Heart left ventricle (tissue), 16 donors: Measurements from ENCODE around the gene CCDC28B. TPM values are rescaled to one million over a fixed set of nuclear protein-coding genes. Genes with fewer than 3 reads are reported as not detected.
A peak's percentile ranks its signal among the peaks of the same experiment; 100 is the strongest.

Experiments used
- ATAC-seq, 4 donors: fragments of 200-7000 bp; cut with Tn5 transposase; one replicate each; pipeline ENCODE4 v1.9.1; 2020 to 2022; ENCODE audit warnings: moderate library complexity in 4 of 4, mild to moderate bottlenecking in 3 of 4, moderate number of reproducible peaks in 1 of 4
- DNase-seq, 5 donors: peaks; one replicate each; pipeline ENCODE4 v3.0.0-alpha.2; 2020
- H3K27ac ChIP-seq, 12 donors: fragments of 200-600 bp; sonication (generic) in 4 of 12; one replicate each; pipeline versions ENCODE4 v1.5.0 to v1.8.0; 2016 to 2022; ENCODE audit warnings: mild to moderate bottlenecking in 2 of 12
- H3K27me3 ChIP-seq, 9 donors: fragments of 200-600 bp; sonication (generic) in 2 of 9; one replicate each; pipeline versions ENCODE4 v1.5.1 to v1.8.0; 2016 to 2022; ENCODE audit warnings: mild to moderate bottlenecking in 3 of 9
- H3K36me3 ChIP-seq, 9 donors: fragments of 200-600 bp; sonication (generic) in 2 of 9; one replicate each; pipeline versions ENCODE4 v1.5.0 to v1.8.0; 2018 to 2022; ENCODE audit warnings: mild to moderate bottlenecking in 2 of 9
- H3K4me1 ChIP-seq, 12 donors: fragments of 200-600 bp; sonication (generic) in 4 of 12; one replicate each; pipeline versions ENCODE4 v1.5.0 to v1.8.0; 2016 to 2022; ENCODE audit warnings: mild to moderate bottlenecking in 3 of 12
- H3K4me3 ChIP-seq, 12 donors: fragments of 200-600 bp; sonication (generic) in 4 of 12; one replicate each; pipeline versions ENCODE4 v1.5.0 to v1.8.0; 2017 to 2022; ENCODE audit warnings: mild to moderate bottlenecking in 9 of 12, moderate library complexity in 4 of 12
- H3K9me3 ChIP-seq, 12 donors: fragments of 200-600 bp; sonication (generic) in 4 of 12; one replicate each; pipeline versions ENCODE4 v1.5.0 to v1.8.0; 2016 to 2022; ENCODE audit warnings: mild to moderate bottlenecking in 1 of 12
- POLR2A ChIP-seq, 2 donors: fragments of 450-650 bp; IDR thresholded peaks; one replicate each; pipeline ENCODE4 v1.6.1; 2017; ENCODE audit warnings: antibody characterized with exemption in 2 of 2, mild to moderate bottlenecking in 2 of 2, moderate library complexity in 2 of 2
- WGBS, 4 donors: extraction: QIAGEN DNeasy Blood & Tissue Kit in 2 of 4; methylation state at CpG; one replicate each; pipeline versions ENCODE4 v1.1.5 to v1.1.7; 2013 to 2018; 5-methylcytosine and 5-hydroxymethylcytosine counted together
- intact Hi-C, 10 donors: fragments of 100-400 bp; cut with DNase I; formaldehyde crosslinking; loops; one replicate each; pipeline versions ENCODE4 v1.11.1 to v1.14.2; 2022
- polyA plus RNA-seq, 2 donors: library from polyadenylated mRNA; stranded (reverse); fragments of 200-250 nt; gene quantifications; one replicate each; pipeline ENCODE4 v1.2.3, GENCODE V29; 2013
- total RNA-seq, 9 donors: library from RNA; depleted of rRNA in 2 of 9; stranded (reverse); fragments of >200 nt in 2 of 9; fragmentation: NEBNext Ultra II Directional in 3 of 9; extraction: Animal tissue kit (Norgen Biotek cat#: 25700) in 3 of 9; gene quantifications; one replicate each; pipeline versions ENCODE4 v1.1.0 to v1.2.4, GENCODE V29; 2016 to 2023
- TF ChIP-seq, protein P1 (sequence below), 12 donors: fragments of 200-600 bp; sonication (generic) in 4 of 12; IDR thresholded peaks; one replicate each; pipeline versions ENCODE4 v1.5.0 to v1.8.0; 2018 to 2022; ENCODE audit warnings: antibody characterized with exemption in 12 of 12, mild to moderate bottlenecking in 5 of 12
- donor health status: ischemic (EF 13 %, LVEDD 7.1; RV severe dilation, severe dysfunction).
- donor health status: healthy with polysubstance abuse.
- donor health status: DM: no; HTN: yes; CAD: no.
- donor health status: DM: no; HTN: no; CAD: no.
- donor health status: ischemic (EF 25% LVEDD 6.9; RV normal size, moderate dysfunction).
- donor health status: ischemic (EF 25% LVEDD 5.7; RV mildly dilated, moderate dysfunction).
- donor health status: healthy.
- donor health status: DM: yes; HTN: yes; CAD: no.
- donor health status: ischemic (EF 35%, LVEDD 5.7; RV mildly dilated, moderate dysfunction).
- donor health status: nonischemic (EF 11% LVEDD 7.7; RV severe dilation, severe dysfunction).
- donor health status: DM: yes; HTN: yes; CAD: no.
- donor health status: PGD.
- donor health status: ischemic (EF 29% LVEDD 5.4; RV normal size, mild dysfunction).
- donor health status: nonischemic (EF 23%, LVEDD 6.1; RV moderate dilation, normal function).

The CCDC28B gene
- total and polyA plus RNA-seq, 11 donors, result 12.5 to 40.2 (median 17.0) TPM

DNA sequence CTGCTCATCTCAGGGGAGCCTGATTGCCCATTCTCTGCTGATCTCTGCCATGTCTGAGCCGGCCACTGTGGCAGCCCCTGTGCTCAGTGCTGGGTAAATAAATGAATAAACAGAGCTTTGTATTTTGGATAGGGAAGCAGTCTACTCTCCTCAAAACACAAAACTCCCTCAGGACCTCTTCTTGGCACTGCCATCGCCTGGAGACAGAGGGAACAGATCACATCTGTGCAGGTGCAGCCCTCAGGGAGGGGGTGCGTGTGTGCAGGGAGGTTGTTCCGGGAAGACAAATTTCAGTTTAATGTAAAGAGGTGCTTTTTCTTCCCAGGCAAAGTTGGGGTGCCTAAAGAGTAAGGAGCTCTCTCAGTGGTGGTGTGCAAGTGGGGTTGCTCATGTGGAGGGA is 38.9 kb downstream of the CCDC28B start:
- DNase-seq (no peak), ATAC-seq (no peak)
- Histone ChIP-seq H3K27ac (peak overlapping the region in 4 of 12 donors; percentile 83 to 90 (median 87)), H3K27me3 (no peaks in the 10 kb centered on the region), H3K4me1 (peaks cover 2 to 42% (median 19%) of the 10 kb centered on the region in 12 donors), H3K4me3 (peak overlapping the region in 1 of 12 donors; percentile 75), H3K36me3 (peaks cover 0 to 11% (median 4%) of the 10 kb centered on the region in 9 donors), H3K9me3 (no peaks in the 10 kb centered on the region)
- no peak for TF ChIP-seq POLR2A (IDR thresholded peaks at IDR 0.05)
- TF ChIP-seq, protein P1, sequence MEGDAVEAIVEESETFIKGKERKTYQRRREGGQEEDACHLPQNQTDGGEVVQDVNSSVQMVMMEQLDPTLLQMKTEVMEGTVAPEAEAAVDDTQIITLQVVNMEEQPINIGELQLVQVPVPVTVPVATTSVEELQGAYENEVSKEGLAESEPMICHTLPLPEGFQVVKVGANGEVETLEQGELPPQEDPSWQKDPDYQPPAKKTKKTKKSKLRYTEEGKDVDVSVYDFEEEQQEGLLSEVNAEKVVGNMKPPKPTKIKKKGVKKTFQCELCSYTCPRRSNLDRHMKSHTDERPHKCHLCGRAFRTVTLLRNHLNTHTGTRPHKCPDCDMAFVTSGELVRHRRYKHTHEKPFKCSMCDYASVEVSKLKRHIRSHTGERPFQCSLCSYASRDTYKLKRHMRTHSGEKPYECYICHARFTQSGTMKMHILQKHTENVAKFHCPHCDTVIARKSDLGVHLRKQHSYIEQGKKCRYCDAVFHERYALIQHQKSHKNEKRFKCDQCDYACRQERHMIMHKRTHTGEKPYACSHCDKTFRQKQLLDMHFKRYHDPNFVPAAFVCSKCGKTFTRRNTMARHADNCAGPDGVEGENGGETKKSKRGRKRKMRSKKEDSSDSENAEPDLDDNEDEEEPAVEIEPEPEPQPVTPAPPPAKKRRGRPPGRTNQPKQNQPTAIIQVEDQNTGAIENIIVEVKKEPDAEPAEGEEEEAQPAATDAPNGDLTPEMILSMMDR (IDR thresholded peaks at IDR 0.05), result no peak
- WGBS, 4 donors, result 46 to 66% (median 56%) methylated on average over 4 of the region's 4 CpGs
- intact Hi-C loops, result no loop called here

DNA sequence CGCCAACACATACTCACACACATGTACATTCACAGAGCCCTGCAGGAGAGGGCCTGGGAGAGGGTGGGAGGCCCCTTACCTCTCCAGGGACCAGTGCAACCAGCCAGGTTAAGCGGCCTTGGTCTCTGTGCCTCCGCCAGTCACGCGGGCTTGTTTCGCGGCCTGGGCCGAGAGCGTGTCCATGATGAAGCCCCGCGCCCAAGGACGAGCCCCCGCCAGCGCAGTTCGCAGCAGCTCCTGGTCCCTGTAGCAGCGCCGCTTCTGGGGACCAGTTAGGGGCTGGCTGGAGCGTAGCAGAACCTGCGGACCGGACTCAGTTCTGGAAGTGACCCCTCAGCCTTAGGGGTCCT is 39.4 kb downstream of the CCDC28B start:
- no peaks in the 10 kb centered on the region for H3K27me3 ChIP-seq
- WGBS, 4 donors, result 45 to 60% (median 50%) methylated on average over 3 to 20 of the region's 20 CpGs
- no peaks in the 10 kb centered on the region for H3K9me3 ChIP-seq
- peak overlapping the region in 11 of 12 donors; percentile 64 to 92 (median 87) for H3K27ac ChIP-seq
- ATAC-seq (peak in 1 of 4 donors; percentile 4), DNase-seq (peak in 1 of 5 donors; percentile 28)
- intact Hi-C loops, result loop anchor here in 6 of 10 donors (5.0 to 10.0 kb wide), 3 partner anchors 53 to 78 kb away; partner anchors contain the start of gene HDAC1 (in 2 of the 6)
- peaks cover 2 to 42% (median 19%) of the 10 kb centered on the region in 12 donors for H3K4me1 ChIP-seq
- H3K36me3 ChIP-seq, result peaks cover 0 to 9% (median 0%) of the 10 kb centered on the region in 9 donors
- peak overlapping the region in 11 of 12 donors; percentile 63 to 85 (median 69) for H3K4me3 ChIP-seq
- TF ChIP-seq, protein P1 (IDR thresholded peaks at IDR 0.05), result no peak
- TF ChIP-seq POLR2A (IDR thresholded peaks at IDR 0.05), result no peak

- H3K9me3 ChIP-seq, result no peaks in the 10 kb centered on the region
- DNase-seq, result peak; percentile 71 to 80 (median 78)
- H3K4me3 ChIP-seq, result peak overlapping the region; percentile 34 to 85 (median 69)
- 2 to 5% (median 3%) methylated on average over 45 to 62 of the region's 62 CpGs for WGBS, 4 donors
- no peaks in the 10 kb centered on the region for H3K27me3 ChIP-seq
- intact Hi-C loops, result loop anchor here in 6 of 10 donors (5.0 to 10.0 kb wide), 3 partner anchors 52 to 77 kb away; partner anchors contain the start of gene HDAC1 (in 2 of the 6)
- TF ChIP-seq, protein P1 (IDR thresholded peaks at IDR 0.05), result peak in 10 of 12 donors; percentile 18 to 55 (median 27)
- TF ChIP-seq POLR2A (IDR thresholded peaks at IDR 0.05), result peak in 1 of 2 donors; percentile 60
- peaks cover 2 to 42% (median 19%) of the 10 kb centered on the region in 12 donors for H3K4me1 ChIP-seq
- ATAC-seq, result peak; percentile 37 to 83 (median 73)
- peak overlapping the region; percentile 63 to 92 (median 86) for H3K27ac ChIP-seq
- peaks cover 0 to 8% (median 0%) of the 10 kb centered on the region in 9 donors for H3K36me3 ChIP-seq
These were observed 40.0 kb downstream of the CCDC28B start for GRCh38 chr1:32240140-32240951.
